HG02610 (cell line): ENCODE results near the gene KIF20B.
"Not testable (repeated sequence)": the region's sequence is repeated elsewhere in the genome, so short reads cannot be mapped to it uniquely, and the experiment has no call there.

Experiments
- ATAC-seq: cut with Tn5 transposase; IDR thresholded peaks from one replicate; pipeline ENCODE4 v1.9.1; 2021; ENCODE audit warnings: mild to moderate bottlenecking, moderate library complexity; ENCODE audit not compliant: unreplicated experiment

Gene KIF20B

GRCh38 chr10:89763671-89764070 lies 62.3 kb downstream of the KIF20B start:
- not testable (repeated sequence) for ATAC-seq

GRCh38 chr10:89771684-89772083 lies 70.3 kb downstream of the KIF20B start:
- ATAC-seq, result no peak

GRCh38 chr10:89773081-89773480 lies 71.7 kb downstream of the KIF20B start:
- ATAC-seq, result no peak

- no peak for ATAC-seq
Measured at GRCh38 chr10:89776665-89777064, 75.3 kb downstream of the KIF20B start.

GRCh38 chr10:89782470-89782869 lies 81.1 kb downstream of the KIF20B start:
- ATAC-seq, result no peak

- ATAC-seq, result no peak
Measured at GRCh38 chr10:89783406-89783805, 82.0 kb downstream of the KIF20B start.

GRCh38 chr10:89785095-89785494 lies 83.7 kb downstream of the KIF20B start:
- ATAC-seq, result no peak

GRCh38 chr10:89789188-89789877 lies 87.9 kb downstream of the KIF20B start:
- ATAC-seq, result no peak

GRCh38 chr10:89792187-89792586 lies 90.8 kb downstream of the KIF20B start:
- ATAC-seq, result no peak

GRCh38 chr10:89793649-89794254 lies 92.4 kb downstream of the KIF20B start:
- peak; percentile 59 for ATAC-seq

- peak; percentile 72 for ATAC-seq
Measured at GRCh38 chr10:89795840-89796239, 94.5 kb downstream of the KIF20B start.

- ATAC-seq, result no peak
Measured at GRCh38 chr10:89798092-89798491, 96.7 kb downstream of the KIF20B start.

- ATAC-seq, result no peak
Measured at GRCh38 chr10:89799573-89799972, 98.2 kb downstream of the KIF20B start.

GRCh38 chr10:89805599-89806013 lies 104.2 kb downstream of the KIF20B start:
- peak; percentile 97 for ATAC-seq

GRCh38 chr10:89808842-89809241 lies 107.5 kb downstream of the KIF20B start:
- ATAC-seq, result no peak

- ATAC-seq, result no peak
Measured at GRCh38 chr10:89809766-89810165, 108.4 kb downstream of the KIF20B start.

GRCh38 chr10:89810908-89811525 lies 109.6 kb downstream of the KIF20B start:
- no peak for ATAC-seq

- ATAC-seq, result no peak
Measured at GRCh38 chr10:89813546-89813945, 112.2 kb downstream of the KIF20B start.

- ATAC-seq, result no peak
Measured at GRCh38 chr10:89814278-89814677, 112.9 kb downstream of the KIF20B start.

GRCh38 chr10:89815049-89815853 lies 113.9 kb downstream of the KIF20B start:
- ATAC-seq, result no peak

GRCh38 chr10:89819008-89819407 lies 117.6 kb downstream of the KIF20B start:
- ATAC-seq, result not testable (repeated sequence)
